Transverse colon (tissue), 4 donors: ENCODE measurements around the gene PARL. TPM values are rescaled to one million over a fixed set of nuclear protein-coding genes. Genes with fewer than 3 reads are reported as not detected.

Experiments
- DNase-seq: peaks from one replicate; pipeline ENCODE4 v3.0.0-alpha.2; 2019
- H3K27ac ChIP-seq, 4 donors: fragments of 200-600 bp; sonication (generic); 2 replicates each; pipeline ENCODE4 v1.5.1; 2016 to 2018; ENCODE audit warnings: inconsistent platforms in 4 of 4
- H3K27me3 ChIP-seq: fragments of 200-600 bp; sonication (generic); 2 replicates; pipeline ENCODE4 v1.5.1; 2017; ENCODE audit warnings: inconsistent platforms
- H3K36me3 ChIP-seq, 4 donors: fragments of 200-600 bp; sonication (generic); 2 replicates each; pipeline ENCODE4 v1.5.1; 2017 to 2019; ENCODE audit warnings: inconsistent platforms in 4 of 4
- H3K4me1 ChIP-seq, 4 donors: fragments of 200-600 bp; sonication (generic); 2 replicates each; pipeline ENCODE4 v1.5.1; 2017 to 2020; ENCODE audit warnings: inconsistent platforms in 4 of 4
- H3K4me3 ChIP-seq, 4 donors: fragments of 200-600 bp; sonication (generic); 1 replicate in 1 of 4; 2 replicates in 3 of 4; pipeline versions ENCODE4 v1.5.1 to v1.6.1; 2017 to 2019; ENCODE audit warnings: inconsistent platforms in 4 of 4
- H3K9me3 ChIP-seq, 2 donors: fragments of 200-600 bp; sonication (generic); 2 replicates each; pipeline ENCODE4 v1.5.1; 2017 to 2019; ENCODE audit warnings: inconsistent platforms in 2 of 2
- EP300 ChIP-seq: sonication (generic); formaldehyde crosslinking; IDR thresholded peaks from one replicate; pipeline ENCODE4 v1.6.1; 2017; ENCODE audit warnings: antibody characterized with exemption, low read depth
- POLR2A ChIP-seq: fragments of 450-650 bp; IDR thresholded peaks from one replicate; pipeline ENCODE4 v1.6.1; 2016; ENCODE audit warnings: antibody characterized with exemption, mild to moderate bottlenecking, moderate library complexity
- POLR2AphosphoS5 ChIP-seq, 3 donors: sonication (generic); formaldehyde crosslinking; IDR thresholded peaks; one replicate each; pipeline ENCODE4 v1.6.1; 2016; ENCODE audit warnings: antibody characterized with exemption in 3 of 3
- WGBS, 2 donors: methylation state at CpG; one replicate each; pipeline ENCODE4 v1.1.5; 2018; ENCODE audit warnings: low coverage in 1 of 2; 5-methylcytosine and 5-hydroxymethylcytosine counted together
- in situ Hi-C, 4 donors: fragments of 200-750 bp; cut with MboI; loops; one replicate each; pipeline versions ENCODE4 v1.15.0 to v1.15.1; 2017; ENCODE audit warnings: low sequenced_read_pairs in 3 of 4, low pct_ligation_motif_present in 1 of 4, low pct_unique_long_range_greater_than_20kb in 1 of 4
- intact Hi-C: fragments of 100-400 bp; cut with DNase I; formaldehyde crosslinking; loops from one replicate; pipeline ENCODE4 v1.15.1; 2023; ENCODE audit warnings: low total_unique reads
- total RNA-seq, 4 donors: library from RNA; depleted of rRNA; stranded (reverse); fragments of >200 nt; gene quantifications; one replicate each; pipeline ENCODE4 v1.1.0, GENCODE V29; 2016
- TF ChIP-seq, protein P1 (sequence below), 5 experiments: fragments of 200-600 bp in 3 of 5; fragments of 450-650 bp in 2 of 5; sonication (generic) in 3 of 5; IDR thresholded peaks; 1 replicate in 2 of 5; 2 replicates in 3 of 5; pipeline ENCODE4 v1.5.1; 2016 to 2017; ENCODE audit warnings: antibody characterized with exemption in 5 of 5, inconsistent platforms in 3 of 5, mild to moderate bottlenecking in 2 of 5, moderate library complexity in 1 of 5

PARL gene
- total RNA-seq, 4 donors from 2014 or later: 27.3 to 61.3 (median 48.8) TPM

DNA sequence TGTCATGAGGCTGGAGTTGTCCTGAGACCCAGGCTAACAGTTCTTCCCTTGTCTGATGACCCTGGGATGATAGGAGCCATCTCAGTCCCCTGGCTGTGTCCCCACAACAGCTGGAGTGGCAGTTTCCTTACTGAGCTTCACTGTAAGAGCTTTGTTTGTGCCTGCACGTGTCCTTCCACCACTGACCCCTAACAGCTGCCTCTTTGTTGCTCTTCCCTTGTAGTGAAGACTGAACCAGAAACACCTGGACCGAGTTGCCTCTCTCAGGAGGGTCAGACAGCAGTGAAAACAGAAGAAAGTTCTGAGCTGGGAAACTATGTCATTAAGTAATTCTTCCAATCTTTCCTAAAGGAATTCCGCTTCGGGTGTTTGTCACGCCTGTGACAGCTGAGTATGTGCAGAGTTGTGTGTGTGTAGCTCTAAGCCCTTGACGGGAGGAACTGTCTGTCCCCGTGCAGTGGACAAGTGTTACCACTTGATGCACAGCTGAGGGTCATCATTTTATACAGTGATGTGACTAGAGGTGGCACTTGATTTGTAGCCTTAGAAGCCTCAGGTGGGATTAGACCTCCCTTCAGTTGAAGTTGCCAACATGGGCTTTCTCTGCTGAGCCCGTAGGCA, 84.3 kb downstream of the PARL start:
- no peaks in the 10 kb centered on the region for H3K9me3 ChIP-seq
- 88% methylated on average over 8 of the region's 8 CpGs; no CpG with 5 or more reads in 1 of the 2 donors for WGBS, 2 donors
- H3K27me3 ChIP-seq: no peaks in the 10 kb centered on the region
- in situ Hi-C loops: no loop called here
- H3K27ac ChIP-seq: no peak overlapping the region
- no peak for TF ChIP-seq POLR2AphosphoS5 (IDR thresholded peaks at IDR 0.05)
- TF ChIP-seq POLR2A: no peak
- no peak for DNase-seq
- H3K36me3 ChIP-seq: peaks cover 0 to 56% (median 26%) of the 10 kb centered on the region in 4 donors
- intact Hi-C loops: no loop called here
- H3K4me3 ChIP-seq: no peak overlapping the region
- no peaks in the 10 kb centered on the region for H3K4me1 ChIP-seq

DNA sequence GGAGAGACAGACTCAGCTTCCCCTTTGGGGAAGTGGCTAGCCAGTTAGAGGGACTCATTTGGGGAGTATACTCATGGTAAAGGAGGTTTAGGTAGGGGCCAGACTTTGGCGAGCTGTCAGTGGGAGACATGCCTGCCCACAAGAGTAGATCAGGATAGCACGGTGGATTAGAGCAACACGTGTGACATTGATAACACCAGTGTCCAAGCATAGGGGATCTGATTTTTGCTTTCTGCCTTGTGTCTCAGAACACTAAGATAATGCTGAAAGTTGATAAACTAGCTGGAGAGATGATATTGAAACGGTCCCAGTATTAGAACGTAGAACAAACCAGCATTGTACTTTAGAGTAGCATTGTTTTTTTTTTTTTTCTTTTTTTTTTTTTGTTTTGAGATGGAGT, 85.2 kb downstream of the PARL start:
- no peaks in the 10 kb centered on the region for H3K4me1 ChIP-seq
- in situ Hi-C loops (no loop called here), intact Hi-C loops (no loop called here)
- H3K27ac ChIP-seq: no peak overlapping the region
- WGBS, 2 donors: 85 to 92% methylated on average over 3 to 5 of the region's 5 CpGs
- TF ChIP-seq, protein P1, sequence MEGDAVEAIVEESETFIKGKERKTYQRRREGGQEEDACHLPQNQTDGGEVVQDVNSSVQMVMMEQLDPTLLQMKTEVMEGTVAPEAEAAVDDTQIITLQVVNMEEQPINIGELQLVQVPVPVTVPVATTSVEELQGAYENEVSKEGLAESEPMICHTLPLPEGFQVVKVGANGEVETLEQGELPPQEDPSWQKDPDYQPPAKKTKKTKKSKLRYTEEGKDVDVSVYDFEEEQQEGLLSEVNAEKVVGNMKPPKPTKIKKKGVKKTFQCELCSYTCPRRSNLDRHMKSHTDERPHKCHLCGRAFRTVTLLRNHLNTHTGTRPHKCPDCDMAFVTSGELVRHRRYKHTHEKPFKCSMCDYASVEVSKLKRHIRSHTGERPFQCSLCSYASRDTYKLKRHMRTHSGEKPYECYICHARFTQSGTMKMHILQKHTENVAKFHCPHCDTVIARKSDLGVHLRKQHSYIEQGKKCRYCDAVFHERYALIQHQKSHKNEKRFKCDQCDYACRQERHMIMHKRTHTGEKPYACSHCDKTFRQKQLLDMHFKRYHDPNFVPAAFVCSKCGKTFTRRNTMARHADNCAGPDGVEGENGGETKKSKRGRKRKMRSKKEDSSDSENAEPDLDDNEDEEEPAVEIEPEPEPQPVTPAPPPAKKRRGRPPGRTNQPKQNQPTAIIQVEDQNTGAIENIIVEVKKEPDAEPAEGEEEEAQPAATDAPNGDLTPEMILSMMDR (IDR thresholded peaks at IDR 0.05): no peak
- TF ChIP-seq EP300 (no peak), POLR2AphosphoS5 (IDR thresholded peaks at IDR 0.05) (no peak), POLR2A (no peak)
- DNase-seq: no peak
- H3K4me3 ChIP-seq: no peak overlapping the region
- no peaks in the 10 kb centered on the region for H3K9me3 ChIP-seq
- H3K36me3 ChIP-seq: peaks cover 0 to 47% (median 22%) of the 10 kb centered on the region in 4 donors
- no peaks in the 10 kb centered on the region for H3K27me3 ChIP-seq

DNA sequence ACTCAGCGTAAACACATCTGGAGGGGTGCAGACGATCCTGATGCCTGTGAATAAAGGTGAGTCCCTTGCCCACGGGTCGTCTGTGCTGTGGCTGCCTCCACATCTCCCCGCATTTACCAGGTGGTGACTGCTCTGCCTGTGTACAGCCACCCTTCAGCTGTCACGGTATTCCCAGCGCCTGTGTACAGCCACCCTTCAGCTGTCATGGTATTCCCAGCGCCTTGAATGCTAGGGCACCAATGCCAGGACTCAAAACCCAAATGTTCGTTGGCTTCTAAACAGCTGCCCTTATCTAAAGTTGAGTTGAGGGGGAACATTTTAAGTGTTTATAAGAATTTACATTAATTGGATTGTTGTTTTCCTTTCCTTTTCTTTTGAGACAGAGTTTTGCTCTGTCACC, 86.7 kb downstream of the PARL start:
- DNase-seq: no peak
- Histone ChIP-seq H3K4me3 (no peak overlapping the region), H3K9me3 (no peaks in the 10 kb centered on the region), H3K27me3 (no peaks in the 10 kb centered on the region), H3K4me1 (no peaks in the 10 kb centered on the region), H3K36me3 (peaks cover 0 to 33% (median 18%) of the 10 kb centered on the region in 4 donors), H3K27ac (no peak overlapping the region)
- intact Hi-C loops: no loop called here
- in situ Hi-C loops: no loop called here
- WGBS, 2 donors: 95 to 100% methylated on average over 2 to 9 of the region's 9 CpGs
- TF ChIP-seq, protein P1 (IDR thresholded peaks at IDR 0.05): no peak
- no peak for TF ChIP-seq POLR2AphosphoS5 (IDR thresholded peaks at IDR 0.05)
- TF ChIP-seq EP300: no peak
- no peak for TF ChIP-seq POLR2A

DNA sequence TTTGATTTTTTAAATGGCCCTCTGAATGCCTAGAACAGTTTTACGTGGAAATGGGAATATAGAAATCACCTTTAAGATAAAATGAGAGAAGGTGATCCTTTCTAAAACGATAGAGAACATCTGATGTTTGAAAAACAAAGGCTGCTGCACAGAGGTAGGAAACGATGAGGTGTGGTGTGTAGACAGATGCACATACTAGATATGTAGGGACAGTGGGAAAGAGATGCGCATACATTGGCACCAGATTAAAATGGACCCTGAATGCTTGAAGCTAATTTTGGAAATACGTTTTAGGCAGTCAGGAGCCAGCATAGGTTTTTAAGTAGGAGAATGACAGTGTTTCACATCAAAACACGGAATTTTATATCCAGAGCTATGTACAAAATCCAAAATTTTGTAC, 88.3 kb downstream of the PARL start:
- WGBS, 2 donors: 95 to 98% methylated on average over 6 of the region's 6 CpGs
- no peak for DNase-seq
- Histone ChIP-seq H3K4me1 (no peaks in the 10 kb centered on the region), H3K27ac (no peak overlapping the region), H3K36me3 (peaks cover 0 to 30% (median 16%) of the 10 kb centered on the region in 4 donors), H3K4me3 (no peak overlapping the region), H3K27me3 (no peaks in the 10 kb centered on the region), H3K9me3 (no peaks in the 10 kb centered on the region)
- intact Hi-C loops (no loop called here), in situ Hi-C loops (no loop called here)
- no peak for TF ChIP-seq POLR2A
- TF ChIP-seq POLR2AphosphoS5 (IDR thresholded peaks at IDR 0.05): no peak
- TF ChIP-seq, protein P1 (IDR thresholded peaks at IDR 0.05): no peak
- no peak for TF ChIP-seq EP300

DNA sequence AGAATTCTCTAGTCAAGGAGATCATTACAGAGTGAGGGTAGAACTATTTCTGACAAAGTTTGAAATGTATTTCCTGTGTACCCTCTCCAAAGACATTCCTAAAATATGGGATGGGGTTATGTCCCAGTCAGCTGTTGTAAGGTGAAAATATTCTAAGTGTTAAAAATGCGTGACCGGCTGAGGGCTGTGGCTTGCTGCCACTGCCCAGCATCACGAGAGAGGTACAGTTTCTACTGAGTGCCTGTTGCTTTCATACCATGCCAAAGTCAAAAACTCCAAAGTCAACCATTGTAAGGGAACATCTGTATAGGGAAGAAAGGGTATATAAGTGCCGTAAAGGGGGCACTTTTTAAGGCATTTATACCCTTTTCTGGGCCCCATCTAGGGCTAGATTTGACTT, 90.2 kb downstream of the PARL start:
- peaks cover 0 to 16% (median 7%) of the 10 kb centered on the region in 4 donors for H3K36me3 ChIP-seq
- in situ Hi-C loops: no loop called here
- H3K27me3 ChIP-seq: no peaks in the 10 kb centered on the region
- no peaks in the 10 kb centered on the region for H3K9me3 ChIP-seq
- no peak for TF ChIP-seq EP300
- TF ChIP-seq, protein P1 (IDR thresholded peaks at IDR 0.05): no peak
- TF ChIP-seq POLR2AphosphoS5 (IDR thresholded peaks at IDR 0.05): no peak
- TF ChIP-seq POLR2A: no peak
- H3K4me1 ChIP-seq: no peaks in the 10 kb centered on the region
- H3K4me3 ChIP-seq: no peak overlapping the region
- no peak overlapping the region for H3K27ac ChIP-seq
- intact Hi-C loops: no loop called here
- no peak for DNase-seq
- WGBS, 2 donors: 89 to 90% methylated on average over 4 of the region's 4 CpGs
